Spinal cord (tissue), 10 donors: Measurements from ENCODE around the gene SESN1. TPM values are rescaled to one million over a fixed set of nuclear protein-coding genes. Genes with fewer than 3 reads are reported as not detected.

Source experiments
- DNase-seq, 6 donors: peaks; one replicate each; pipeline versions ENCODE4 v3.0.0 to v3.0.0-alpha.2; 2013 to 2015; ENCODE audit warnings: low spot score in 6 of 6, low read depth in 4 of 6
- H3K27ac ChIP-seq: one replicate; pipeline ENCODE4 v1.5.1; 2013; ENCODE audit warnings: low read depth, low read length, control low read depth
- H3K27me3 ChIP-seq: one replicate; pipeline ENCODE4 v1.6.1; 2013; ENCODE audit warnings: low read length; ENCODE audit not compliant: control insufficient read depth, insufficient read depth
- H3K36me3 ChIP-seq: one replicate; pipeline ENCODE4 v1.6.1; 2013; ENCODE audit warnings: low read length; ENCODE audit not compliant: control insufficient read depth, insufficient read depth
- H3K4me1 ChIP-seq: one replicate; pipeline ENCODE4 v1.6.1; 2013; ENCODE audit warnings: low read length; ENCODE audit not compliant: control insufficient read depth, insufficient read depth
- H3K4me3 ChIP-seq: one replicate; pipeline ENCODE4 v1.5.1; 2013; ENCODE audit warnings: low read depth, low read length, control low read depth
- H3K9me3 ChIP-seq: one replicate; pipeline ENCODE4 v1.6.1; 2013; ENCODE audit warnings: low read length; ENCODE audit not compliant: control insufficient read depth, insufficient read depth
- WGBS: methylation state at CpG from one replicate; pipeline ENCODE4 v1.1.5; 2013; ENCODE audit warnings: missing lambda C conversion rate; ENCODE audit not compliant: insufficient coverage; 5-methylcytosine and 5-hydroxymethylcytosine counted together
- polyA plus RNA-seq, 2 donors: library from polyadenylated mRNA; unstranded; fragments of 120-200 nt; gene quantifications; one replicate each; pipeline ENCODE4 v1.2.1, GENCODE V29; 2013; ENCODE audit not compliant: insufficient read length in 2 of 2
- total RNA-seq, 2 donors: library from RNA; depleted of rRNA in 1 of 2; stranded (reverse); fragments of 120-200 nt in 1 of 2; fragments of >200 nt in 1 of 2; gene quantifications; one replicate each; pipeline versions ENCODE4 v1.2.3 to v1.2.4, GENCODE V29; 2013 to 2014
- donor health status: healthy.

The SESN1 gene
- total and polyA plus RNA-seq, 4 donors = 25.3 to 68.6 (median 43.4) TPM

GRCh38 chr6:109097661-109098060, 3.0 kb upstream of the SESN1 start:
- Histone ChIP-seq H3K9me3 (no peaks in the 10 kb centered on the region), H3K27ac (no peak overlapping the region), H3K27me3 (no peaks in the 10 kb centered on the region), H3K36me3 (peaks cover 3% of the 10 kb centered on the region), H3K4me3 (no peak overlapping the region), H3K4me1 (no peaks in the 10 kb centered on the region)
- DNase-seq = no peak
- WGBS = 94% methylated on average over 1 of the region's 1 CpG

- Histone ChIP-seq H3K36me3 (no peaks in the 10 kb centered on the region), H3K27ac (no peak overlapping the region), H3K27me3 (no peaks in the 10 kb centered on the region), H3K4me3 (peak overlapping the region; percentile 97), H3K4me1 (no peaks in the 10 kb centered on the region), H3K9me3 (no peaks in the 10 kb centered on the region)
- WGBS = 56% methylated on average over 3 of the region's 6 CpGs
- DNase-seq = no peak
These were observed 1.6 kb upstream of the SESN1 start for GRCh38 chr6:109096208-109096607.

GRCh38 chr6:109095835-109096084, 1.1 kb upstream of the SESN1 start:
- 0% methylated on average over 7 of the region's 8 CpGs for WGBS
- peak overlapping the region; percentile 99 for H3K27ac ChIP-seq
- DNase-seq = no peak
- H3K4me3 ChIP-seq = peak overlapping the region; percentile 97
- no peaks in the 10 kb centered on the region for H3K4me1 ChIP-seq
- H3K9me3 ChIP-seq = no peaks in the 10 kb centered on the region
- H3K36me3 ChIP-seq = no peaks in the 10 kb centered on the region
- H3K27me3 ChIP-seq = no peaks in the 10 kb centered on the region

DNA sequence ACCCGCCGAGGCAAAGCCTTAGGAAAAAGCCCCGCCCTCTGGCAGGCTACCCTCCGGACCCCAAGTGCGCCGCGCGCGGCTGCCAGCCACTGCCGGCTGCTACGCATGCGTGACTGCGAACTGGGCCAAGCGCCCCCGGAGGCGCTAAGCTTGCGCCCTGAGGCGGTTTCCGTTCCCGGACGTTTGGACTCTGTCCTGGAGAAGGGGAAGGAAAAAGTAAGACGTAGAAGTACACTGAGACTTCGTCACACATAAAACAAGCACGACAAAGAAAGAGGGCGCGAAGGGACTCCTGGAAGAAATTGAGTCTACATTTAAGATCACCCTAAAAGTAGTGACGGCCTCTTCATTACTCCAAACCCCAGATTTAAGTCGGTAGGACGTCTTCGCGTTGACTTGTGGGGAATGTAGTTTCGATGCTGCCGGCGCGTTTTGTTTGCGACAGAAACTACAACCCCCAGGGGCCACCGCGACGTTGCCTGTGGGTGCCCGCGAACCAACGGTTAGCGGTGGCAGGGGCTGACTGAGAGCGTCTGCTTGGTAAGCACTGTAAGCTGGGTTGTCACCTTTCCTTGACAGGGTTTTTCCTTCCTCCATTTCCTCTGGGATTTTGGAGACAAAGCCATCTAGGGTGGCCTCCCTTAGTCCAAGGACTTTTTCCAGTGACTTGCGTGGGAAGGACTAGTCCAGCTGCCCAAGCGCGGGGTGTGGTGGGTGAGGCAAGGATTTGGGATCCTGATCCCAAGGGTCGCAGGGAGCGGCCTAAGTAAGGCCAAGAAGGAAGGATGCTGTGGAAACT, 589 bp upstream of the SESN1 start, which contains the start of gene CEP57L1:
TSS of gene CEP57L1 (plus strand) at position 472 of the 799 bp plus-strand sequence. CDS start 49,715 bp downstream, outside the sequence.
- 0% methylated on average over 36 of the region's 49 CpGs for WGBS
- Histone ChIP-seq H3K4me1 (no peaks in the 10 kb centered on the region), H3K27ac (peak within 1 kb of the TSS; percentile 99), H3K27me3 (no peaks in the 10 kb centered on the region), H3K4me3 (peak within 1 kb of the TSS; percentile 97), H3K36me3 (no peaks in the 10 kb centered on the region), H3K9me3 (no peaks in the 10 kb centered on the region)
- DNase-seq = peak; percentile 94 to 99 (median 98)

DNA sequence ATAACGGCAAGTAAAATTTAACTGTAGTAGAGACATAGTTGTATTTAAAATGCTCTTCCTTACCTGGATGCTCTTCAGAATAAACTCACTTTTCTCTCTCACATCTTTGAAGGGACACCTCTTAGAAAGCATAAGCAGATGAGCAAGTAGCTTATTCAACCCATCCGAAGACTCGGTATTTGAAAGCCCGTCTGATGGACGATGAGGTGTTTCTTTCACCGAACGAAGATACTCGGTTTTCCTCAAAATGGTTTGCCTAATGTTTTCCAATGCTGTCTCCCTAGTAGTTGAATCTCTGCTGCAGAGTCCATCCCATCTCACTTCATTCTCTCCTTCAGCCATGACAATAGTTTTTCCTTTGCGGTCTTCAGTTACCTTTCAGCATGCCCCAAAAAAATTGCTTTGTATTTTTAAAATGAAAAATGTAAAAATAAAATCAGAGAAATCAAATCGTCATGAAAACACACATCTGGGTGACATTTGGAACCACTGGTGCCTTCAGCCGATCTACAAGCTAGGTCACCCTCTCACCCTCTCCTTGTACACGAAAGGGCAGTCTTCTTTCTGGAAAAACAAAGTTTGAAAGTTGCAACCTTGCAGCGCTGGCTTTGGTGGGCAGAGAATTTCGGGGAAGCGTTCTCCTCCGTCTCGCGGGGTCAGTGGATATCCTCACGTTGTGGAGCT, 772 bp downstream of the SESN1 start:
- peak overlapping the region; percentile 97 for H3K4me3 ChIP-seq
- H3K27ac ChIP-seq = peak overlapping the region; percentile 99
- H3K27me3 ChIP-seq = no peaks in the 10 kb centered on the region
- no peaks in the 10 kb centered on the region for H3K4me1 ChIP-seq
- peak in 3 of 6 donors; percentile 44 to 53 (median 51) for DNase-seq
- WGBS = 0% methylated on average over 16 of the region's 19 CpGs
- no peaks in the 10 kb centered on the region for H3K36me3 ChIP-seq
- no peaks in the 10 kb centered on the region for H3K9me3 ChIP-seq

DNA sequence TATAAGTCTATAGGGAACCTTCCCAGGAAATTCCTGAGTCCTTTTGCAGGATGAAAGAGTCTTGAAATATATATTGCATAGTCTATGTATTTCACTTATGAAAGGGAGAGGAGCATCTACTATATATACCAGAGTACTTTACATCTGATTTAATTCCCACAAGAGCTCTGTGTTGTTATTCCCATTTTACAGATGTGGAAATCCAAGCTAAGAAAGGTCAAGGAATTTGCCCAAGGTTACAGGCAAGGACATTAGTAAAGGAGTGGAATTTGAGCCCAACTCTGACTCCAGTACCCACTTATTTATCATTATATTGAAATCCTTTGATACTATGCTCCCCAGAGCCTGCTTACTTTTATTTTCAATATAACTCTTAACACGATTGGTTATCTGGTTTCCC, 2.6 kb downstream of the SESN1 start:
- Histone ChIP-seq H3K27ac (no peak overlapping the region), H3K36me3 (no peaks in the 10 kb centered on the region), H3K27me3 (no peaks in the 10 kb centered on the region), H3K9me3 (no peaks in the 10 kb centered on the region), H3K4me3 (no peak overlapping the region), H3K4me1 (no peaks in the 10 kb centered on the region)
- no peak for DNase-seq
- WGBS = no CpG with 5 or more reads among the region's 1 CpG

- DNase-seq = no peak
- Histone ChIP-seq H3K36me3 (no peaks in the 10 kb centered on the region), H3K27ac (no peak overlapping the region), H3K4me1 (no peaks in the 10 kb centered on the region), H3K27me3 (no peaks in the 10 kb centered on the region), H3K4me3 (no peak overlapping the region), H3K9me3 (no peaks in the 10 kb centered on the region)
- WGBS = 96% methylated on average over 3 of the region's 5 CpGs
These were observed 3.2 kb downstream of the SESN1 start for GRCh38 chr6:109091314-109092024.

- no CpG with 5 or more reads among the region's 1 CpG for WGBS
- Histone ChIP-seq H3K27me3 (no peaks in the 10 kb centered on the region), H3K4me3 (no peak overlapping the region), H3K27ac (no peak overlapping the region), H3K4me1 (no peaks in the 10 kb centered on the region), H3K36me3 (no peaks in the 10 kb centered on the region), H3K9me3 (no peaks in the 10 kb centered on the region)
- DNase-seq = peak in 1 of 6 donors; percentile 9
These were observed 5.7 kb downstream of the SESN1 start for GRCh38 chr6:109088995-109089394.

DNA sequence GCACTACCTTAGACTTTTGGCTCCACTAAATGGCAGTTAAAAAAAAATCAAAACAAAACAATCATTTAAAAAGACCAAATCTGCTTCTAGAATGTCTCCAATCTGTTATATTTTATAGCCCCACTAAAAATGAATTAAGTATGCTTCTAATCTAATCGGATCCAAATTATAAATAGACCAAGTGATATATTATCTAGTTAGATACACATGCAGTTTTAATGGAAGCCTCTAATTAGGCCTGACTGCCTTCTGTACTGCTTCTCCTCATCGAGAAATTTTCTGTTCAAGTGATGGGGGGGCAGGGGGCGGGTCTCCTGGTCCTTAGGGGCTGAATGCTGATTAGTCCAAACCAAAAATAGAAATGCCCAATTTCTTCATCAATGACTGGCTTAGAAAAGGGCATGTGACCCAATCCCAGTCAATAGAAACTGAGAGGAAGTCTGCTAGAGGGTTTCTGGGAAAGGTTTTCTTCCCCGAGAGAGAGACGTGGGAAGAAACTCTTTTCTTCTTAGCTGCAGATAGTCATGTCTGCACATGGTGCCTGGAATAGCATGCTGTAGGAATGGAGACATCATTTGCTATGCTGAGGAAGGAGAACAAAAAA, 6.9 kb downstream of the SESN1 start:
- H3K9me3 ChIP-seq = no peaks in the 10 kb centered on the region
- no peak overlapping the region for H3K27ac ChIP-seq
- DNase-seq = peak in 1 of 6 donors; percentile 18
- H3K4me3 ChIP-seq = no peak overlapping the region
- no peaks in the 10 kb centered on the region for H3K36me3 ChIP-seq
- no CpG with 5 or more reads among the region's 5 CpGs for WGBS
- no peaks in the 10 kb centered on the region for H3K27me3 ChIP-seq
- H3K4me1 ChIP-seq = no peaks in the 10 kb centered on the region
